ENCODE results near the gene RSPRY1.

RSPRY1 gene

GRCh38 chr16:57143149-57143921, 42.8 kb upstream of the RSPRY1 start:
- no peak for DNase-seq (ENCODE audit: low spot score)
- TF ChIP-seq CTCF (IDR thresholded peaks at IDR 0.05; ENCODE audit: extremely low read depth, missing control alignments): no peak

DNA sequence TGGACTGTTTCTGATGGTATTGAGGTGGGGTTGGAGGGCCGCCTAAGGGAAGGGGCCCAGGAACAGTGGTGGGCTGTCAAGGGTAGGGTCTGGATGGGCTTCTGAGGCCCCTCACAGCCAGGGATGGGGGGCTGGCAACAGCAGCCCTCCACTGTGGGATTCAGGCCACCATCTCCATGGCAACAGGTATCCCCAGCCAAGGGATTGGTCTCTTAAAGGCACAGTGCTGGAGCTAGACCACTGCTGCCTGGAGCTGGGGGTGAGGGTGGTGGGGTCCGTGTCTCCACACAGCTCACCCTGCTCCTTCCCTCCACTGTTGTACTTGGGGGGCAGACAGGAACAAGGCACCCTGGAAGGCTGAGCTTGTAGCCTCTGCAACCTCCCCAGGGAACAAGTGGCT, 42.1 kb upstream of the RSPRY1 start:
- TF ChIP-seq CTCF (IDR thresholded peaks at IDR 0.05; ENCODE audit: extremely low read depth, missing control alignments): no peak
- DNase-seq (ENCODE audit: low spot score): no peak

DNA sequence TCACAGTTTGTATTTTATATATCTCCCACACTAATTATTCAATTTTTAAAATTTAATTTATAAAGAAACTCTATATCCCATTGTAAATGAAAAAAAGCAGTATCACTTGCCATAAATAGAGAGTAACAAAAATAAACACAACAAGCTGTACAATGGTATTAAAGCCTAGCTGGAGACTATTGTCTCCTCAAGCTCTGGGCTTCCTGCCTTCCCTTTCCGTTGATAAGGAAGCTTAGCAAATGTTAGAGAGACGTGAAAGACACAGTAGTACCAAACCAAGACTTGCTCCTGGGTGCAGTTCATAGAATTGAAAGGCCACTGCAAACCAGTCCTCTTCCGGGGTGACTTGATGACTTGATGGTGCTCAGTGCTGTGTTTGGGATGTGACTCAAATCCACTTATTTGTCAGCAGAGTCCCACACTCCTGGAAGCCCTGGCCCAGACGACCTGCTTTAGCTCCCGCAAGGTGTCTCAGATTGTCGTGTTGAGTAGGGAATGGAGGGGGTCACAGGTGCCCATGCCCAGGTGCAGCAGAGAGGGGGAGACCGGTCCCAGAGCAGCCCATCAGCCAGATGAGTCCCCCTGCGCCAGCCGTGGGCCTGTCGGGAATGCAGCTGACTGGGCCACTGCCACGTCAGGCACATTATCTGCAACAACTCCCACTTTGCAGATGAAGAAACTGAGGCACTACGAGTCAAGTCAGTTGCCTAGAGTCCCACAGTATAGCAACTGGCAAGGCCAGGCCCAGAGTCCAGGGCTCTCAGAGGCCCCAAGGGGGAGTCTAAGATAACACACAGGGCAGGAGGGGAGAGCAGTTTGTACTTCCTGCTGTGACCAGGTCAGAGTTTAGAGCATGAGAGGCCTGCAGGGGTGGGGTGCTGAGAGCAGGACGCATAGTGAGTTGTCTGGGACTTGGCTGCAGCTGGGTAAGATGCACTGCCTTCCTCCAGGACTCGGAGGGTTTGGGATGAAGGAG, 40.8 kb upstream of the RSPRY1 start:
- TF ChIP-seq CTCF (IDR thresholded peaks at IDR 0.05; ENCODE audit: extremely low read depth, missing control alignments): no peak
- no peak for DNase-seq (ENCODE audit: low spot score)

- DNase-seq (ENCODE audit: low spot score): no peak
Observed at GRCh38 chr16:57146040-57146647, 40.0 kb upstream of the RSPRY1 start.

GRCh38 chr16:57146735-57147134, 39.4 kb upstream of the RSPRY1 start:
- no peak for DNase-seq (ENCODE audit: low spot score)
- TF ChIP-seq CTCF (IDR thresholded peaks at IDR 0.05; ENCODE audit: extremely low read depth, missing control alignments): no peak

More at GRCh38 chr16:57146040-57146647, 40.0 kb upstream of the RSPRY1 start:
- no peak for TF ChIP-seq CTCF (IDR thresholded peaks at IDR 0.05; ENCODE audit: extremely low read depth, missing control alignments)

DNA sequence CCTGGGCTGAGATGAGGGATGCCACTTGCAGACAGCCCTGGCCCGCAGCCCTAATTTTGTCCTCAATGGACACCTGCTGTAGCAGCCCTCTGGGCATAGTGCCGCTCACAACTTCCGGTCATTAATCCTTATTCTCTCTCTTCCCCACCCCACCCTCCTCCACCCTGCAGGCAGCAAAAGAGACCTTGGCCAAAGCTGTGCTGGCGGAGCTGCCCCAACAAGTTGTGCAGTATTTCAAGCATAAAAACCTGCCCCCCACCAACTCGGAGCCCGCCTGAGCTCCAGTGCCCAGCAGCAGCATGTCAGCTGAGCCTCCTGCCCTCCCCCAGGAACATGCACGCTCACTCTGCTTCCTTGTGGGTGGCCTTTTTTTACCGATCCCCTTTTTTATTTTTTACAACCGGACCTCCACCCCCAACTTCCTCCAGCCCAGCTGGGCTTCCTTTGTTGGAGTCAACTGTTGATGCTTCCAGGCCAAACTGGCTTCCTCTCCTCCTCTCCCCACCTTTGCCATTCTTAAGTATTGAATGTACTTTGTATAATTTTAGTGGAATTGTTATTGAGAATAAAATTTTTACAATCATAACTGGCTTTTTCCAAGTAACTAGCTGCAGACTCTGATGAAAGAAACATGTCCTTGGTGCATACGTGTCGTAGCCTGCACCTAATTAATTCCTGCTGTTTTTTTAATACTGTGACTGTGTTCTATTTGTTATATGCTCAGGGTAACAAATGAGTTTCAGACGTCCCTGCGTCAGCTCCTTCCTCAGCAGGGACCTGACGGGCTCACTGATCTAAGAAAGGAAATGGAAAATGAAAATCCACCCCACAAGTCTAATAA, 38.5 kb upstream of the RSPRY1 start:
- DNase-seq (ENCODE audit: low spot score): peak; percentile 39
- TF ChIP-seq CTCF (IDR thresholded peaks at IDR 0.05; ENCODE audit: extremely low read depth, missing control alignments): no peak
